Tibial artery (tissue), 4 donors: ENCODE measurements around the gene SHROOM4.

ENCODE experiments used
- DNase-seq, 2 donors: peaks; one replicate each; pipeline ENCODE4 v3.0.0-alpha.2; 2019
- H3K27ac ChIP-seq, 2 donors: fragments of 200-600 bp; sonication (generic) in 1 of 2; 1 replicate in 1 of 2; 2 replicates in 1 of 2; pipeline ENCODE4 v1.5.1; 2018 to 2019; ENCODE audit warnings: mild to moderate bottlenecking in 1 of 2
- H3K27me3 ChIP-seq, 2 donors: fragments of 200-600 bp; sonication (generic) in 1 of 2; one replicate each; pipeline versions ENCODE4 v1.5.1 to v1.6.0; 2016 to 2019
- H3K36me3 ChIP-seq, 3 donors: fragments of 200-600 bp; sonication (generic) in 2 of 3; one replicate each; pipeline ENCODE4 v1.5.1; 2016 to 2019; ENCODE audit warnings: mild to moderate bottlenecking in 2 of 3
- H3K4me1 ChIP-seq, 4 donors: fragments of 200-600 bp; sonication (generic) in 2 of 4; 1 replicate in 3 of 4; 2 replicates in 1 of 4; pipeline ENCODE4 v1.5.1; 2016 to 2019
- H3K4me3 ChIP-seq, 2 donors: fragments of 200-600 bp; sonication (generic) in 1 of 2; 1 replicate in 1 of 2; 2 replicates in 1 of 2; pipeline ENCODE4 v1.5.1; 2018 to 2019; ENCODE audit warnings: mild to moderate bottlenecking in 2 of 2
- H3K9me3 ChIP-seq, 3 donors: fragments of 200-600 bp; sonication (generic) in 1 of 3; one replicate each; pipeline ENCODE4 v1.5.1; 2016 to 2019
- CTCF ChIP-seq, 2 experiments: fragments of 200-600 bp in 1 of 2; fragments of 450-650 bp in 1 of 2; IDR thresholded peaks; one replicate each; pipeline ENCODE4 v1.5.1; 2017 to 2019; ENCODE audit warnings: antibody characterized with exemption in 2 of 2, mild to moderate bottlenecking in 1 of 2, moderate library complexity in 1 of 2
- intact Hi-C: fragments of 100-400 bp; cut with DNase I; formaldehyde crosslinking; loops from one replicate; pipeline ENCODE4 v1.15.0; 2023; ENCODE audit warnings: low total_unique reads

Gene SHROOM4

GRCh38 chrX:50779694-50780093 is 34.3 kb downstream of the SHROOM4 start:
- Histone ChIP-seq H3K27me3 (no peaks in the 10 kb centered on the region), H3K36me3 (no peaks in the 10 kb centered on the region), H3K9me3 (peaks cover 0 to 5% (median 0%) of the 10 kb centered on the region in 3 donors), H3K4me1 (no peaks in the 10 kb centered on the region), H3K27ac (no peak overlapping the region), H3K4me3 (no peak overlapping the region)
- DNase-seq, result no peak
- TF ChIP-seq CTCF (IDR thresholded peaks at IDR 0.05), result no peak
- intact Hi-C loops, result no loop called here

GRCh38 chrX:50778272-50778671 is 35.7 kb downstream of the SHROOM4 start:
- H3K4me3 ChIP-seq, result no peak overlapping the region
- no peaks in the 10 kb centered on the region for H3K27me3 ChIP-seq
- intact Hi-C loops, result no loop called here
- H3K27ac ChIP-seq, result no peak overlapping the region
- DNase-seq, result no peak
- no peak for TF ChIP-seq CTCF (IDR thresholded peaks at IDR 0.05)
- no peaks in the 10 kb centered on the region for H3K36me3 ChIP-seq
- no peaks in the 10 kb centered on the region for H3K4me1 ChIP-seq
- peaks cover 0 to 5% (median 0%) of the 10 kb centered on the region in 3 donors for H3K9me3 ChIP-seq

GRCh38 chrX:50776248-50776647 is 37.7 kb downstream of the SHROOM4 start:
- no peak overlapping the region for H3K4me3 ChIP-seq
- intact Hi-C loops, result no loop called here
- no peaks in the 10 kb centered on the region for H3K36me3 ChIP-seq
- no peaks in the 10 kb centered on the region for H3K27me3 ChIP-seq
- no peaks in the 10 kb centered on the region for H3K4me1 ChIP-seq
- TF ChIP-seq CTCF (IDR thresholded peaks at IDR 0.05), result no peak
- DNase-seq, result no peak
- no peak overlapping the region for H3K27ac ChIP-seq
- H3K9me3 ChIP-seq, result peaks cover 0 to 5% (median 0%) of the 10 kb centered on the region in 3 donors

GRCh38 chrX:50771382-50771781 is 42.6 kb downstream of the SHROOM4 start:
- intact Hi-C loops, result no loop called here
- Histone ChIP-seq H3K4me3 (no peak overlapping the region), H3K27me3 (no peaks in the 10 kb centered on the region), H3K4me1 (no peaks in the 10 kb centered on the region), H3K27ac (no peak overlapping the region), H3K36me3 (no peaks in the 10 kb centered on the region), H3K9me3 (no peaks in the 10 kb centered on the region)
- TF ChIP-seq CTCF (IDR thresholded peaks at IDR 0.05), result no peak
- no peak for DNase-seq

- no peaks in the 10 kb centered on the region for H3K27me3 ChIP-seq
- no peak overlapping the region for H3K27ac ChIP-seq
- no peaks in the 10 kb centered on the region for H3K36me3 ChIP-seq
- H3K9me3 ChIP-seq, result no peaks in the 10 kb centered on the region
- H3K4me1 ChIP-seq, result no peaks in the 10 kb centered on the region
- TF ChIP-seq CTCF (IDR thresholded peaks at IDR 0.05), result no peak
- no peak for DNase-seq
- H3K4me3 ChIP-seq, result no peak overlapping the region
- intact Hi-C loops, result no loop called here
Observed at GRCh38 chrX:50770702-50771101, 43.3 kb downstream of the SHROOM4 start.

GRCh38 chrX:50769389-50770063 is 44.5 kb downstream of the SHROOM4 start:
- DNase-seq, result no peak
- no peak for TF ChIP-seq CTCF (IDR thresholded peaks at IDR 0.05)
- intact Hi-C loops, result no loop called here
- H3K36me3 ChIP-seq, result no peaks in the 10 kb centered on the region
- H3K4me1 ChIP-seq, result no peaks in the 10 kb centered on the region
- H3K27me3 ChIP-seq, result no peaks in the 10 kb centered on the region
- H3K4me3 ChIP-seq, result no peak overlapping the region
- no peak overlapping the region for H3K27ac ChIP-seq
- H3K9me3 ChIP-seq, result no peaks in the 10 kb centered on the region
